T-helper 2 cell treated with Interferon-gamma antibody and Interleukin-4, amounts not matched to agents 5 μg/mL and 100 μg/mL, for 36 hours (primary cell): ENCODE results near the gene TMEM9B.
"Not testable (repeated sequence)": the region's sequence is repeated elsewhere in the genome, so short reads cannot be mapped to it uniquely, and the experiment has no call there.

Source experiments
- DNase-seq: peaks from one replicate; pipeline ENCODE4 v3.0.0; 2021; ENCODE audit warnings: low spot score
- H3K27ac Mint-ChIP-seq: one replicate; pipeline ENCODE4 v1.8.0; 2021; ENCODE audit warnings: mild to moderate bottlenecking, mixed read lengths
- H3K27me3 Mint-ChIP-seq: one replicate; pipeline ENCODE4 v1.8.0; 2021; ENCODE audit warnings: low read depth, mixed read lengths
- H3K36me3 Mint-ChIP-seq: one replicate; pipeline ENCODE4 v1.8.0; 2021; ENCODE audit warnings: low read depth, mixed read lengths
- H3K4me1 Mint-ChIP-seq: one replicate; pipeline ENCODE4 v1.8.0; 2021; ENCODE audit warnings: low read depth, mixed read lengths
- H3K4me3 Mint-ChIP-seq: one replicate; pipeline ENCODE4 v1.8.0; 2022; ENCODE audit warnings: mild to moderate bottlenecking, moderate library complexity, mixed read lengths
- H3K9me3 Mint-ChIP-seq: one replicate; pipeline ENCODE4 v1.8.0; 2021; ENCODE audit warnings: mixed read lengths

TMEM9B gene

GRCh38 chr11:8964324-8965320, at the start of gene TMEM9B:
Gene TMEM9B, minus strand, starts transcription at chr11:8964442. Its CDS starts 129 bp downstream, at chr11:8964313.
- peak; percentile 87 for DNase-seq
- Mint-ChIP-seq H3K4me3 (peak within 1 kb of the TSS; percentile 99), H3K4me1 (peaks cover 34% of the 10 kb centered on the region), H3K27me3 (no peaks in the 10 kb centered on the region), H3K36me3 (peaks cover 2% of the 10 kb centered on the region), H3K27ac (peak within 1 kb of the TSS; percentile 96), H3K9me3 (no peaks in the 10 kb centered on the region)

GRCh38 chr11:9013373-9013772, 49.1 kb upstream of the TMEM9B start:
- no peak overlapping the region for H3K4me3 Mint-ChIP-seq
- peaks cover 32% of the 10 kb centered on the region for H3K27me3 Mint-ChIP-seq
- DNase-seq = no peak
- H3K4me1 Mint-ChIP-seq = peaks cover 23% of the 10 kb centered on the region
- H3K27ac Mint-ChIP-seq = no peak overlapping the region
- H3K9me3 Mint-ChIP-seq = no peaks in the 10 kb centered on the region
- H3K36me3 Mint-ChIP-seq = no peaks in the 10 kb centered on the region

GRCh38 chr11:9009538-9009937, 45.3 kb upstream of the TMEM9B start:
- not testable (repeated sequence) for DNase-seq, H3K9me3 Mint-ChIP-seq, H3K27ac Mint-ChIP-seq, H3K4me3 Mint-ChIP-seq, H3K4me1 Mint-ChIP-seq, H3K36me3 Mint-ChIP-seq
- H3K27me3 Mint-ChIP-seq = peaks cover 69% of the 10 kb centered on the region

- Mint-ChIP-seq H3K9me3 (no peaks in the 10 kb centered on the region), H3K4me3 (no peak overlapping the region), H3K27me3 (peaks cover 69% of the 10 kb centered on the region), H3K4me1 (peaks cover 5% of the 10 kb centered on the region), H3K36me3 (no peaks in the 10 kb centered on the region), H3K27ac (no peak overlapping the region)
- DNase-seq = no peak
Observed at GRCh38 chr11:9008661-9009060, 44.4 kb upstream of the TMEM9B start.

- H3K4me3 Mint-ChIP-seq = no peak overlapping the region
- no peak overlapping the region for H3K27ac Mint-ChIP-seq
- no peak for DNase-seq
Observed at GRCh38 chr11:9008011-9008550, 43.8 kb upstream of the TMEM9B start.

GRCh38 chr11:9005087-9005486, 40.8 kb upstream of the TMEM9B start:
- Mint-ChIP-seq H3K4me1 (peaks cover 22% of the 10 kb centered on the region), H3K36me3 (peaks cover 2% of the 10 kb centered on the region), H3K27me3 (peaks cover 55% of the 10 kb centered on the region), H3K4me3 (peak overlapping the region; percentile 55), H3K27ac (no peak overlapping the region), H3K9me3 (no peaks in the 10 kb centered on the region)
- no peak for DNase-seq

More at GRCh38 chr11:9008011-9008550, 43.8 kb upstream of the TMEM9B start:
- Mint-ChIP-seq H3K27me3 (peaks cover 70% of the 10 kb centered on the region), H3K9me3 (no peaks in the 10 kb centered on the region), H3K36me3 (peaks cover 2% of the 10 kb centered on the region), H3K4me1 (peaks cover 8% of the 10 kb centered on the region)

- Mint-ChIP-seq H3K4me3 (peak overlapping the region; percentile 55), H3K27ac (no peak overlapping the region), H3K9me3 (no peaks in the 10 kb centered on the region)
Observed at GRCh38 chr11:9004183-9004926, 40.1 kb upstream of the TMEM9B start.

GRCh38 chr11:9003573-9004182, 39.4 kb upstream of the TMEM9B start, which contains the start of gene NRIP3:
Gene NRIP3, minus strand, starts transcription at chr11:9004001. Its CDS starts 66 bp downstream, at chr11:9003935.
- Mint-ChIP-seq H3K27ac (peak within 1 kb of the TSS; percentile 80), H3K27me3 (peaks cover 55% of the 10 kb centered on the region), H3K36me3 (peaks cover 2% of the 10 kb centered on the region)

More at GRCh38 chr11:9004183-9004926, 40.1 kb upstream of the TMEM9B start:
- no peak for DNase-seq
- Mint-ChIP-seq H3K4me1 (peaks cover 23% of the 10 kb centered on the region), H3K27me3 (peaks cover 55% of the 10 kb centered on the region), H3K36me3 (peaks cover 2% of the 10 kb centered on the region)

GRCh38 chr11:9002920-9003572, 38.8 kb upstream of the TMEM9B start:
- H3K27me3 Mint-ChIP-seq = peaks cover 48% of the 10 kb centered on the region
- peaks cover 23% of the 10 kb centered on the region for H3K4me1 Mint-ChIP-seq

More at GRCh38 chr11:9003573-9004182, 39.4 kb upstream of the TMEM9B start, which contains the start of gene NRIP3:
- Mint-ChIP-seq H3K4me3 (peak within 1 kb of the TSS; percentile 83), H3K4me1 (peaks cover 23% of the 10 kb centered on the region), H3K9me3 (no peaks in the 10 kb centered on the region)
- DNase-seq = peak; percentile 79

GRCh38 chr11:9001736-9002135, 37.5 kb upstream of the TMEM9B start:
- H3K4me1 Mint-ChIP-seq = peaks cover 23% of the 10 kb centered on the region
- H3K9me3 Mint-ChIP-seq = no peaks in the 10 kb centered on the region
- H3K36me3 Mint-ChIP-seq = peaks cover 2% of the 10 kb centered on the region
- peaks cover 38% of the 10 kb centered on the region for H3K27me3 Mint-ChIP-seq
- peak; percentile 71 for DNase-seq
- H3K4me3 Mint-ChIP-seq = peak overlapping the region; percentile 59
- H3K27ac Mint-ChIP-seq = peak overlapping the region; percentile 41

More at GRCh38 chr11:9002920-9003572, 38.8 kb upstream of the TMEM9B start:
- H3K27ac Mint-ChIP-seq = peak overlapping the region; percentile 80
- peak overlapping the region; percentile 83 for H3K4me3 Mint-ChIP-seq
- DNase-seq = no peak
- no peaks in the 10 kb centered on the region for H3K9me3 Mint-ChIP-seq
- H3K36me3 Mint-ChIP-seq = peaks cover 2% of the 10 kb centered on the region

- Mint-ChIP-seq H3K4me3 (no peak overlapping the region), H3K9me3 (no peaks in the 10 kb centered on the region), H3K36me3 (no peaks in the 10 kb centered on the region), H3K4me1 (peaks cover 15% of the 10 kb centered on the region), H3K27me3 (peaks cover 16% of the 10 kb centered on the region), H3K27ac (no peak overlapping the region)
- no peak for DNase-seq
Observed at GRCh38 chr11:8998017-8998416, 33.8 kb upstream of the TMEM9B start.

GRCh38 chr11:8997451-8997850, 33.2 kb upstream of the TMEM9B start:
- H3K27me3 Mint-ChIP-seq = peaks cover 15% of the 10 kb centered on the region
- H3K27ac Mint-ChIP-seq = no peak overlapping the region
- no peaks in the 10 kb centered on the region for H3K36me3 Mint-ChIP-seq
- H3K4me1 Mint-ChIP-seq = peaks cover 11% of the 10 kb centered on the region
- no peaks in the 10 kb centered on the region for H3K9me3 Mint-ChIP-seq
- DNase-seq = no peak
- H3K4me3 Mint-ChIP-seq = no peak overlapping the region

GRCh38 chr11:8989453-8989852, 25.2 kb upstream of the TMEM9B start:
- Mint-ChIP-seq H3K4me3 (no peak overlapping the region), H3K9me3 (no peaks in the 10 kb centered on the region), H3K27me3 (peaks cover 12% of the 10 kb centered on the region), H3K36me3 (no peaks in the 10 kb centered on the region), H3K27ac (no peak overlapping the region), H3K4me1 (peaks cover 9% of the 10 kb centered on the region)
- no peak for DNase-seq
